ENCODE measurements around the gene SMAD6.

The SMAD6 gene

GRCh38 chr15:66701422-66702034 is 508 bp upstream of the SMAD6 start:
- DNase-seq (ENCODE audit: low read depth, low spot score), result no peak
- H3K27ac ChIP-seq, result peak overlapping the region; percentile 29

GRCh38 chr15:66702787-66703539 is 927 bp downstream of the SMAD6 start:
- H3K27ac ChIP-seq, result no peak overlapping the region
- DNase-seq (ENCODE audit: low read depth, low spot score), result no peak

- H3K27ac ChIP-seq, result no peak overlapping the region
- no peak for DNase-seq (ENCODE audit: low read depth, low spot score)
These were observed 1.5 kb downstream of the SMAD6 start for GRCh38 chr15:66703540-66703941.

- no peak overlapping the region for H3K27ac ChIP-seq
- DNase-seq (ENCODE audit: low read depth, low spot score), result no peak
These were observed 2.2 kb downstream of the SMAD6 start for GRCh38 chr15:66704019-66704802.

GRCh38 chr15:66704803-66705153 is 2.7 kb downstream of the SMAD6 start:
- H3K27ac ChIP-seq, result no peak overlapping the region
- no peak for DNase-seq (ENCODE audit: low read depth, low spot score)

- H3K27ac ChIP-seq, result no peak overlapping the region
- DNase-seq (ENCODE audit: low read depth, low spot score), result no peak
These were observed 3.5 kb downstream of the SMAD6 start for GRCh38 chr15:66705277-66706146.

- DNase-seq (ENCODE audit: low read depth, low spot score), result no peak
- no peak overlapping the region for H3K27ac ChIP-seq
These were observed 4.2 kb downstream of the SMAD6 start for GRCh38 chr15:66706225-66706732.

GRCh38 chr15:66706840-66707239 is 4.8 kb downstream of the SMAD6 start:
- no peak overlapping the region for H3K27ac ChIP-seq
- DNase-seq (ENCODE audit: low read depth, low spot score), result no peak

GRCh38 chr15:66707310-66708082 is 5.5 kb downstream of the SMAD6 start:
- DNase-seq (ENCODE audit: low read depth, low spot score), result no peak
- H3K27ac ChIP-seq, result no peak overlapping the region

GRCh38 chr15:66708389-66708788 is 6.4 kb downstream of the SMAD6 start:
- no peak overlapping the region for H3K27ac ChIP-seq
- DNase-seq (ENCODE audit: low read depth, low spot score), result no peak

GRCh38 chr15:66709884-66710283 is 7.8 kb downstream of the SMAD6 start:
- H3K27ac ChIP-seq, result no peak overlapping the region
- DNase-seq (ENCODE audit: low read depth, low spot score), result no peak

- no peak overlapping the region for H3K27ac ChIP-seq
- no peak for DNase-seq (ENCODE audit: low read depth, low spot score)
These were observed 9.2 kb downstream of the SMAD6 start for GRCh38 chr15:66711260-66711659.

- no peak overlapping the region for H3K27ac ChIP-seq
- no peak for DNase-seq (ENCODE audit: low read depth, low spot score)
These were observed 9.8 kb downstream of the SMAD6 start for GRCh38 chr15:66711862-66712261.

- DNase-seq (ENCODE audit: low read depth, low spot score), result no peak
- no peak overlapping the region for H3K27ac ChIP-seq
These were observed 11.9 kb downstream of the SMAD6 start for GRCh38 chr15:66713843-66714508.

- DNase-seq (ENCODE audit: low read depth, low spot score), result no peak
- H3K27ac ChIP-seq, result no peak overlapping the region
These were observed 12.5 kb downstream of the SMAD6 start for GRCh38 chr15:66714543-66714981.

GRCh38 chr15:66715181-66715624 is 13.2 kb downstream of the SMAD6 start:
- no peak overlapping the region for H3K27ac ChIP-seq

GRCh38 chr15:66715720-66716655 is 14.0 kb downstream of the SMAD6 start:
- no peak for DNase-seq (ENCODE audit: low read depth, low spot score)
- no peak overlapping the region for H3K27ac ChIP-seq

More at GRCh38 chr15:66715181-66715624, 13.2 kb downstream of the SMAD6 start:
- no peak for DNase-seq (ENCODE audit: low read depth, low spot score)

GRCh38 chr15:66716656-66717020 is 14.6 kb downstream of the SMAD6 start:
- DNase-seq (ENCODE audit: low read depth, low spot score), result no peak
- no peak overlapping the region for H3K27ac ChIP-seq

Measured in epithelial cell of prostate (primary cell).